Skeletal muscle tissue (tissue), 4 donors: ENCODE results near the gene MRPL38. TPM values are rescaled to one million over a fixed set of nuclear protein-coding genes. Genes with fewer than 3 reads are reported as not detected.

Source experiments
- H3K27ac ChIP-seq: one replicate; pipeline ENCODE4 v1.7.0; 2013; ENCODE audit warnings: mild to moderate bottlenecking, low read depth, low read length, inconsistent platforms
- H3K27me3 ChIP-seq, 3 donors: one replicate each; pipeline ENCODE4 v1.7.0; 2013; ENCODE audit warnings: low read length in 3 of 3; ENCODE audit not compliant: control insufficient read depth in 3 of 3, insufficient read depth in 3 of 3
- H3K36me3 ChIP-seq, 3 donors: one replicate each; pipeline ENCODE4 v1.7.0; 2013; ENCODE audit warnings: low read length in 3 of 3; ENCODE audit not compliant: control insufficient read depth in 3 of 3, insufficient read depth in 3 of 3
- H3K4me1 ChIP-seq, 3 donors: one replicate each; pipeline ENCODE4 v1.7.0; 2013; ENCODE audit warnings: low read length in 3 of 3, mild to moderate bottlenecking in 3 of 3; ENCODE audit not compliant: control insufficient read depth in 3 of 3, insufficient read depth in 3 of 3
- H3K4me3 ChIP-seq, 3 donors: one replicate each; pipeline ENCODE4 v1.7.0; 2013; ENCODE audit warnings: low read length in 3 of 3
- H3K9ac ChIP-seq, 3 donors: one replicate each; pipeline ENCODE4 v1.7.0; 2013; ENCODE audit warnings: low read length in 3 of 3, mild to moderate bottlenecking in 3 of 3, moderate library complexity in 2 of 3, low read depth in 1 of 3
- H3K9me3 ChIP-seq, 3 donors: one replicate each; pipeline ENCODE4 v1.7.0; 2013; ENCODE audit warnings: low read length in 3 of 3; ENCODE audit not compliant: control insufficient read depth in 3 of 3
- total RNA-seq: library from RNA; depleted of rRNA; stranded (reverse); fragments of >200 nt; gene quantifications from one replicate; pipeline ENCODE4 v1.2.3, GENCODE V29; 2014
- donor health status: Osteomylitis.

Gene MRPL38
- 32.9 TPM for total RNA-seq

- Histone ChIP-seq H3K4me3 (peak within 1 kb of the TSS; percentile 71 to 84 (median 82)), H3K9me3 (no peaks in the 10 kb centered on the region), H3K36me3 (peaks cover 24 to 28% (median 25%) of the 10 kb centered on the region in 3 donors)
Observed at GRCh38 chr17:75904749-75905521, at the start of gene MRPL38. Gene MRPL38 (minus strand): TSS chr17:75904884. CDS start chr17:75904875, 9 bp downstream.

GRCh38 chr17:75950855-75951554 lies 46.3 kb upstream of the MRPL38 start:
- Histone ChIP-seq H3K27ac (no peak overlapping the region), H3K27me3 (no peaks in the 10 kb centered on the region), H3K36me3 (peaks cover 62 to 77% (median 68%) of the 10 kb centered on the region in 3 donors), H3K4me1 (peaks cover 0 to 1% (median 0%) of the 10 kb centered on the region in 3 donors), H3K9me3 (no peaks in the 10 kb centered on the region), H3K4me3 (no peak overlapping the region), H3K9ac (no peak overlapping the region)

More at GRCh38 chr17:75904749-75905521, at the start of gene MRPL38:
- Histone ChIP-seq H3K27me3 (no peaks in the 10 kb centered on the region), H3K27ac (peak within 1 kb of the TSS; percentile 88), H3K9ac (peak within 1 kb of the TSS; percentile 84 to 89 (median 86)), H3K4me1 (peaks cover 9 to 17% (median 10%) of the 10 kb centered on the region in 3 donors)

GRCh38 chr17:75950421-75950820 lies 45.7 kb upstream of the MRPL38 start:
- no peaks in the 10 kb centered on the region for H3K27me3 ChIP-seq
- H3K4me3 ChIP-seq, result no peak overlapping the region
- no peak overlapping the region for H3K27ac ChIP-seq
- no peaks in the 10 kb centered on the region for H3K9me3 ChIP-seq
- H3K4me1 ChIP-seq, result peaks cover 0 to 5% (median 0%) of the 10 kb centered on the region in 3 donors
- peaks cover 58 to 72% (median 66%) of the 10 kb centered on the region in 3 donors for H3K36me3 ChIP-seq
- H3K9ac ChIP-seq, result no peak overlapping the region

GRCh38 chr17:75945211-75945610 lies 40.5 kb upstream of the MRPL38 start:
- Histone ChIP-seq H3K4me3 (no peak overlapping the region), H3K27ac (peak overlapping the region; percentile 39), H3K9me3 (no peaks in the 10 kb centered on the region), H3K27me3 (no peaks in the 10 kb centered on the region), H3K36me3 (peaks cover 28 to 38% (median 34%) of the 10 kb centered on the region in 3 donors), H3K4me1 (peaks cover 7 to 20% (median 12%) of the 10 kb centered on the region in 3 donors), H3K9ac (no peak overlapping the region)

GRCh38 chr17:75943491-75943890 lies 38.8 kb upstream of the MRPL38 start:
- H3K27ac ChIP-seq, result no peak overlapping the region
- H3K9ac ChIP-seq, result no peak overlapping the region
- H3K4me1 ChIP-seq, result peaks cover 7 to 21% (median 13%) of the 10 kb centered on the region in 3 donors
- H3K9me3 ChIP-seq, result no peaks in the 10 kb centered on the region
- no peaks in the 10 kb centered on the region for H3K27me3 ChIP-seq
- H3K4me3 ChIP-seq, result no peak overlapping the region
- peaks cover 12 to 21% (median 20%) of the 10 kb centered on the region in 3 donors for H3K36me3 ChIP-seq

- no peak overlapping the region for H3K9ac ChIP-seq
- H3K4me3 ChIP-seq, result no peak overlapping the region
- H3K4me1 ChIP-seq, result peaks cover 7 to 21% (median 13%) of the 10 kb centered on the region in 3 donors
- peaks cover 5 to 12% (median 11%) of the 10 kb centered on the region in 3 donors for H3K36me3 ChIP-seq
- no peaks in the 10 kb centered on the region for H3K27me3 ChIP-seq
- no peak overlapping the region for H3K27ac ChIP-seq
- no peaks in the 10 kb centered on the region for H3K9me3 ChIP-seq
Observed at GRCh38 chr17:75942473-75942872, 37.8 kb upstream of the MRPL38 start.

- no peak overlapping the region for H3K27ac ChIP-seq
- peak overlapping the region; percentile 40 to 91 (median 57) for H3K9ac ChIP-seq
- no peaks in the 10 kb centered on the region for H3K27me3 ChIP-seq
Observed at GRCh38 chr17:75941442-75941819, 36.7 kb upstream of the MRPL38 start.

GRCh38 chr17:75940727-75941441 lies 36.2 kb upstream of the MRPL38 start, which contains the start of gene FBF1:
Gene FBF1 (minus strand): TSS chr17:75941042. CDS start chr17:75938149, 2,893 bp downstream.
- Histone ChIP-seq H3K9me3 (no peaks in the 10 kb centered on the region), H3K27ac (peak within 1 kb of the TSS; percentile 62), H3K9ac (peak within 1 kb of the TSS; percentile 87 to 91 (median 90))

More at GRCh38 chr17:75941442-75941819, 36.7 kb upstream of the MRPL38 start:
- peaks cover 7 to 21% (median 13%) of the 10 kb centered on the region in 3 donors for H3K4me1 ChIP-seq
- H3K4me3 ChIP-seq, result peak overlapping the region; percentile 69 to 91 (median 83)
- no peaks in the 10 kb centered on the region for H3K9me3 ChIP-seq
- H3K36me3 ChIP-seq, result peaks cover 0 to 6% (median under 1%) of the 10 kb centered on the region in 3 donors

GRCh38 chr17:75937652-75938051 lies 33.0 kb upstream of the MRPL38 start:
- Histone ChIP-seq H3K27ac (no peak overlapping the region), H3K4me3 (no peak overlapping the region), H3K9me3 (no peaks in the 10 kb centered on the region), H3K27me3 (no peaks in the 10 kb centered on the region), H3K4me1 (peaks cover 7 to 13% (median 12%) of the 10 kb centered on the region in 3 donors), H3K9ac (no peak overlapping the region), H3K36me3 (peaks cover 0 to under 1% (median 0%) of the 10 kb centered on the region in 3 donors)

More at GRCh38 chr17:75940727-75941441, 36.2 kb upstream of the MRPL38 start, which contains the start of gene FBF1:
- peaks cover 7 to 18% (median 13%) of the 10 kb centered on the region in 3 donors for H3K4me1 ChIP-seq
- peaks cover 0 to 4% (median 0%) of the 10 kb centered on the region in 3 donors for H3K36me3 ChIP-seq
- peak within 1 kb of the TSS; percentile 83 to 91 (median 88) for H3K4me3 ChIP-seq
- H3K27me3 ChIP-seq, result no peaks in the 10 kb centered on the region
